C4-2B (cell line): ENCODE results near the gene NSFL1C.
A peak's percentile ranks its signal among the peaks of the same experiment; 100 is the strongest.

Source experiments
- H3K27ac ChIP-seq: fragments of 450-650 bp; 2 replicates; pipeline ENCODE4 v1.5.1; 2017
- CTCF ChIP-seq: fragments of 450-650 bp; conservative IDR thresholded peaks from 2 replicates; pipeline ENCODE4 v1.5.1; 2017; ENCODE audit warnings: mild to moderate bottlenecking
- ZFX ChIP-seq: fragments of 450-650 bp; IDR thresholded peaks from 2 replicates; pipeline ENCODE4 v1.6.1; 2017

NSFL1C gene

GRCh38 chr20:1473246-1474220, 6.9 kb upstream of the NSFL1C start:
- TF ChIP-seq ZFX, result no peak
- no peak for TF ChIP-seq CTCF
- H3K27ac ChIP-seq, result 0 out of 2 replicates have a peak overlapping the region, but pooled peaks have one; percentile 14

- H3K27ac ChIP-seq, result 0 out of 2 replicates have a peak overlapping the region, but pooled peaks have one; percentile 14
- no peak for TF ChIP-seq CTCF
- TF ChIP-seq ZFX, result no peak
Measured at GRCh38 chr20:1472556-1473245, 6.1 kb upstream of the NSFL1C start.

GRCh38 chr20:1471242-1471641, 4.6 kb upstream of the NSFL1C start:
- H3K27ac ChIP-seq, result no peak overlapping the region; the same call in 1 of the 2 replicates
- TF ChIP-seq ZFX (no peak), CTCF (no peak)

- peak overlapping the region; percentile 5 for H3K27ac ChIP-seq
- TF ChIP-seq ZFX (no peak), CTCF (peak; percentile 90)
Measured at GRCh38 chr20:1469925-1470571, 3.4 kb upstream of the NSFL1C start.

GRCh38 chr20:1469306-1469905, 2.8 kb upstream of the NSFL1C start:
- TF ChIP-seq ZFX (no peak), CTCF (no peak)
- peak overlapping the region; percentile 32; the same call in 1 of the 2 replicates for H3K27ac ChIP-seq

GRCh38 chr20:1468117-1468624, 1.5 kb upstream of the NSFL1C start:
- no peak for TF ChIP-seq ZFX
- no peak for TF ChIP-seq CTCF
- no peak overlapping the region for H3K27ac ChIP-seq
